GM12801 (cell line): ENCODE results near the gene PHACTR1.

ENCODE experiments used
- TF ChIP-seq, protein P1 (sequence below): IDR thresholded peaks from one replicate; pipeline ENCODE4 v1.5.1; 2011; ENCODE audit warnings: control low read depth; ENCODE audit not compliant: insufficient read length; ENCODE audit errors: extremely low read depth

Gene PHACTR1

DNA sequence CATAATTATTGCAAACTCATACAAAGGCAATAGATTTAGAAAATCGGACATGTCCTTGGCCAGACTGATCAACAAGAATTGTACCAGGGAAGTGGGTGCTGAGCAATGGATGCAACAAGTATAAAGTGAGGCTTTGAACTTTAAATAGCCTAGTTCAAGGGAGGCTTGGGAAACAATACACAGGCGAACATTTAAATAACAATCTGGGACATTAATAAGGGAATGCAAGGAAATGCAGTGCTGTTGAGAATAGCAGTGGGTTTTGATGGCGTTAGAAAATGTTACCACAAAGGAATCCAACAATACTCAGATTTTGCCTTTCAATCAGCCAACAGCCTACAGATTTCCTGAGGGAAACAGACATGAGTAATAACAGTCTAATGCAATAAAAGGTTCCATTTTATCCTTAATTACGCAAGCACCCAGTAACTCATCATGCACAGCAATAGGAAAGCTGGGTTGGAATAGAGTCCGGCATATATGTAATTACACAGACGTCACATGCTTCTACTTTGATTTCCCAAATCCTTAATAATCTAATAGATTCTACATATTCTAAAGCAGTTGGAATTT is 134.6 kb downstream of the PHACTR1 start:
- TF ChIP-seq, protein P1, sequence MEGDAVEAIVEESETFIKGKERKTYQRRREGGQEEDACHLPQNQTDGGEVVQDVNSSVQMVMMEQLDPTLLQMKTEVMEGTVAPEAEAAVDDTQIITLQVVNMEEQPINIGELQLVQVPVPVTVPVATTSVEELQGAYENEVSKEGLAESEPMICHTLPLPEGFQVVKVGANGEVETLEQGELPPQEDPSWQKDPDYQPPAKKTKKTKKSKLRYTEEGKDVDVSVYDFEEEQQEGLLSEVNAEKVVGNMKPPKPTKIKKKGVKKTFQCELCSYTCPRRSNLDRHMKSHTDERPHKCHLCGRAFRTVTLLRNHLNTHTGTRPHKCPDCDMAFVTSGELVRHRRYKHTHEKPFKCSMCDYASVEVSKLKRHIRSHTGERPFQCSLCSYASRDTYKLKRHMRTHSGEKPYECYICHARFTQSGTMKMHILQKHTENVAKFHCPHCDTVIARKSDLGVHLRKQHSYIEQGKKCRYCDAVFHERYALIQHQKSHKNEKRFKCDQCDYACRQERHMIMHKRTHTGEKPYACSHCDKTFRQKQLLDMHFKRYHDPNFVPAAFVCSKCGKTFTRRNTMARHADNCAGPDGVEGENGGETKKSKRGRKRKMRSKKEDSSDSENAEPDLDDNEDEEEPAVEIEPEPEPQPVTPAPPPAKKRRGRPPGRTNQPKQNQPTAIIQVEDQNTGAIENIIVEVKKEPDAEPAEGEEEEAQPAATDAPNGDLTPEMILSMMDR = no peak

DNA sequence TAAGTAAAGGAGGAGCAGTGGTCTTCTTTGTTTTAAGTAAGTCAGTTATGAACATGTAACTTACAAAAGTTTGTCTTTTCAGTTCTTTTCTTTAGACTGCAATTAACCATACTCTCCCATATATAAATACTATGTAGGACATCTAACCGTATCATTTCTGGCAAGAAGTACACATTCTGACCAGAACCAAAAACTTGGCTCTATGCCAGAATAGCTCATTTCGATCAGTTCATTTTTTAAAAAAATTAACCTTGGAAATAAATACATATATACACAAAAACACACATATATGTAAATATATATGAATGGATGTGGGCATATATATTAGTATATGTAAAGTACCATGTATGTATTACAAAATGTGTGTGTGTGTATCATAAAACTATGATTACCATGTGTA is 145.0 kb downstream of the PHACTR1 start:
- TF ChIP-seq, protein P1 = no peak

DNA sequence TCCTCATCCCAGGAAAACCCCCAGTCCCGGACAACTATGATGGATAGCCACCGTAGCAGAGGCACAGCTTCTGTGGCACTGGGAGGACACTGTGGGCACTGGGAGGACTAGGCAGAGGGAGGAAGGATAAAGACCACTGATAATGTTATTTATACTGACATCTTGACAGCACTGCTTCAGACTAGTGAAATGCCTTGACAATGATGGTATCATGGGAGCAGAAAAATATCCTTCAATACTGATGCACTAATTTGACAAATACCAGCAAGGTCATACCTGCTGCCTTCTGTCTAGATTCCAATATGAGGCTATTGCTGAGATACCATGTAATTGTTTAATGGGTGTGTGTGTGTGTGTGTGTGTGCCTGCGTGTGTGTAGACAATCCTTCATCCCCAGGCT is 148.6 kb downstream of the PHACTR1 start:
- TF ChIP-seq, protein P1 = no peak

DNA sequence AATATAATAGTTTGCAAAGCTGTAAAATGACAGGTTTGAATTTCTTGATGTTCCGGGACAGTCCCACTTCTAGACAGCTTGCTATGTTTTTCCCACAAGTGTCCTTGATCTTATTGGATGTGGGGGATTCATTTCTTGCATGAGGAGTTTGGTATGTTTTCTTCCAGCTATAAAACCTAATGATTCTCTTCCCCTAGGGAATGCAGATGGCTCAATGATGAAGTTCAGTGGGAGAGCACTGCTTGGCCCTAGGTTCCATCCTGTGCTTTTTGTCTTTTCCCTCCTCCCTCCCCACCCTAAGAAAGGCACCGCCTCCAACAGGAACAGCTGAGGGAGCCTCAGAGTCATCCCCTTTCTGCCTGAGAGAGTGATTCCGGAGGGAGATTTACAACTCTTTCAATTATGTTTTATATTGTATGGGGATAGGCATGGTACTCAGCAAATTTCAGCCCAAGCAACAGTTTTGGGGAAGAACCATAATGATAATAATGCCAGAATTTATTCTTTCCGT is 149.2 kb downstream of the PHACTR1 start:
- TF ChIP-seq, protein P1 = no peak

DNA sequence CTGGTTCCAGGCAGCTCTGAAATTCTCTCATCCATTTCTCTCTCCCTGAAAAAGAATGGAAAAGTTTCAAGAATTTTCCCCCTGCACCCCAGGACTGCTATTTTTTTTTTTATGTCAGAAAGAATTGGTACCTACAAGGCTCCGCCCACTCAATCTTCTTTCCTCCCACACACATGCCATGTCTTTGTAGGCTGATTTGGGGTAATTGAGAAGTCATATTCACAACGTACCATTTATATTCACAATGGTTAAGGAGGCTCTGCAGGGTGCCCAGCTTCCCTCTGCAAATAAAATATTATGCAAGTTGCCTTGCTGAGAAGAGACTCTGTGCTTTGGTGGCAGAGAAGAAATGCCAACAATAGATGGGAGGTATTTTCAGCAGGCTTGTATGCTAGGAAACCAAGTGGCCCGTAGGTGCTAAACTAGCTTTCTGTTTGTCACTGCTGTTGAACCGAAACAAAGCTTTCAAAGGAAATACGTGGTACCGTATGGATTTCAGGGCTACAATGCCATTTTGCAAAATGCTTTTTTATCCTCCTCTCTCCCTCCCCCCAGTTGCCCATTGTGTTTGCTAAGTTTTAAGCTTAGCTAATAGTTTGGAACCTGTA is 150.0 kb downstream of the PHACTR1 start:
- TF ChIP-seq, protein P1 = no peak

DNA sequence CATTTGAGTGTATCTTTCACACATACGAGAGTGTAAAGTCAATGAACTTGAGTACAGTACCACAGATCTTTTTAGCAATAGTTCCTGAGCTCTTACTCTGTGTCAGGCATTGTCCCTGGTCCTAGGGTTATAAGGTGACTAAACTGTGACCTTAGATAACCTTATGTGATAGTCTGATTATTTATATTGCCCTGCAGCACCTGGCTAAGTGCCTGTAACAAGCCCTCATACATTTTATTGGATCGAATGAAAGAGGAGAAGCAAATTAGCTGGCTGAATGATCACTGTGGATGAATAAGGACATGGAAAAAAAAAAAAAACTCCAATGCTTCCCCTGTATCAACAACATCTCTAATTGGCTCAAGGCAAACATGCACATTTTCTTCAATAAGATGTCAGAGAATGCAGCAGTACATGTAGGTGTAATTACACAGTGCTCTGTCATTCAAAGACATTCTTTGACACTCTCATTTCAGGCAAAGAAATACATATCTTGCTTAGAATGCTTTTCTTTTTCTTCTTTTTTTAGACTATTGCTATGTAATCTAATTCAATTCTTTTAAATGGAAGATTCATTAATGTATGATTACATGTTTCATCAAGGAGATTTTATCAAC is 153.4 kb downstream of the PHACTR1 start:
- TF ChIP-seq, protein P1 = no peak

DNA sequence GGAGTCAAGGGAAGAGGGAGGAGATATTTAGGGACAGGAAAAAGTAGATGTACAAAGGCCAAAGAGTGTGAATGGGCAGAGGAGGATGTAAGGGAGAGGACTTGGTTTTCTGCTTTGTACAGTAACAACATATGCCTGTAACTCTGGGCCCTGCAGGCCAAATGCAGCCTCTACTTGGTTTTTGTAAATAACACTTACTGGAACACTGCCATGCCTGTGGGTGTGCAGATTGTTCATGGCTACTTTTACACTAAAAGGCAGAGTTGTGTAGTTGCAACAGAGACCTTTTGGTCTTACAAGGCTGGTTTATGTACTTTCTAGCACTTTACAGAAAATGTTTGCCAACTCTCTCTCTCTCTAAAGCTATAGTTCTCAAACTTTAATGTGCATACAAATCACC is 157.1 kb downstream of the PHACTR1 start:
- TF ChIP-seq, protein P1 = no peak
